Ovary (tissue), 9 donors: ENCODE data around the gene SLC22A2. TPM values are rescaled to one million over a fixed set of nuclear protein-coding genes. Genes with fewer than 3 reads are reported as not detected.

ENCODE experiments used
- DNase-seq, 5 donors: peaks; one replicate each; pipeline ENCODE4 v3.0.0-alpha.2; 2019 to 2020
- H3K27ac ChIP-seq, 2 donors: fragments of 200-600 bp; one replicate each; pipeline versions ENCODE4 v1.5.1 to v1.8.0; 2019 to 2022
- H3K27me3 ChIP-seq: fragments of 200-600 bp; one replicate; pipeline ENCODE4 v1.8.0; 2022
- H3K36me3 ChIP-seq: fragments of 200-600 bp; sonication (generic); one replicate; pipeline ENCODE4 v1.5.1; 2019
- H3K4me1 ChIP-seq: one replicate; pipeline ENCODE4 v1.8.1; 2013; ENCODE audit warnings: mild to moderate bottlenecking, moderate library complexity; ENCODE audit not compliant: insufficient read depth
- H3K4me3 ChIP-seq: fragments of 200-600 bp; sonication (generic); one replicate; pipeline ENCODE4 v1.5.1; 2017
- H3K9me3 ChIP-seq, 2 donors: fragments of 200-600 bp in 1 of 2; sonication (generic) in 1 of 2; one replicate each; pipeline versions ENCODE4 v1.5.1 to v1.8.1; 2013 to 2019; ENCODE audit warnings: mild to moderate bottlenecking in 1 of 2, moderate library complexity in 1 of 2
- EP300 ChIP-seq: sonication (generic); formaldehyde crosslinking; IDR thresholded peaks from one replicate; pipeline ENCODE4 v1.6.1; 2017; ENCODE audit warnings: antibody characterized with exemption
- POLR2A ChIP-seq: fragments of 450-650 bp; IDR thresholded peaks from one replicate; pipeline ENCODE4 v1.6.1; 2017; ENCODE audit warnings: antibody characterized with exemption, mild to moderate bottlenecking, moderate library complexity
- WGBS, 3 donors: extraction: QIAGEN DNeasy Blood & Tissue Kit in 1 of 3; methylation state at CpG; one replicate each; pipeline versions ENCODE4 v1.1.5 to v1.1.7; 2013 to 2017; 5-methylcytosine and 5-hydroxymethylcytosine counted together
- intact Hi-C, 4 donors: fragments of 100-400 bp; cut with DNase I; formaldehyde crosslinking; loops; one replicate each; pipeline versions ENCODE4 v1.11.0 to v1.15.1; 2022 to 2023
- polyA plus RNA-seq, 2 donors: library from polyadenylated mRNA; stranded (reverse); fragments of 200-250 nt in 1 of 2; fragments of 350-450 nt in 1 of 2; fragmentation: Illumina TruSeq in 1 of 2; extraction: RNeasy Lipid Tissue Mini Kit (QIAGEN cat#74804) in 1 of 2; gene quantifications; one replicate each; pipeline ENCODE4 v1.2.3, GENCODE V29; 2013 to 2014
- total RNA-seq, 7 donors: library from RNA; depleted of rRNA in 2 of 7; stranded (reverse); fragments of >200 nt in 2 of 7; fragmentation: NEBNext Ultra II Directional in 3 of 7; extraction: Animal tissue kit (Norgen Biotek cat#: 25700) in 3 of 7; gene quantifications; one replicate each; pipeline versions ENCODE4 v1.1.0 to v1.2.4, GENCODE V29; 2016 to 2023
- TF ChIP-seq, protein P1 (sequence below), 3 donors: fragments of 450-650 bp in 2 of 3; fragments of 200-600 bp in 1 of 3; IDR thresholded peaks; one replicate each; pipeline versions ENCODE4 v1.5.1 to v1.8.0; 2016 to 2022; ENCODE audit warnings: antibody characterized with exemption in 3 of 3, mild to moderate bottlenecking in 1 of 3
- donor health status: DM: no; HTN: no; CAD: no; lungs with moderate emphysema.
- donor health status: DM: no; HTN: no; CAD: no.
- donor health status: Bipolar disorder and iron deficiency.
- donor health status: DM: yes; HTN: yes; CAD: no.
- donor health status: DM: no; HTN: no; CAD: no.
- donor health status: DM: yes; HTN: yes; CAD: no.

Gene SLC22A2
- total and polyA plus RNA-seq, 9 donors: 0.10 to 0.20 (median 0.16) TPM; not detected in 6

DNA sequence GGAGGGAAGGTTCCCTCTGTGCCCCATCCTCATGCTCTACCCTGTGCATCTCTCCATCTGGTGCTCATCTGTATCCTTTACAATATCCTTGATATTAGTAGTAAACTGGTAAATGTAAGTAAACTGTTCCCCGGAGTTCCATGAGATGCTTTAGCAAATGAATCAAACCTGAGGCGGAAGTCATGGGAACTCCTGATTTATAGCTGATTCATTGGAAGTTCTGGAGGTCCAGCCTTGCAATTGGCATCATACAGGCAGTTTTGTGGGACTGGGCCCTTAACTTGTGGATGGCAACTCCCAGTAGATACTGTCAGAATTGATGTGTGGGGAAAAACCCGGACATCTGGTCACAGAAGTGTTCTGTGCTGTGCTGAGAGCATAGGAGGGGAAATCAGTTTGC lies 11.2 kb upstream of the SLC22A2 start:
- Histone ChIP-seq H3K27me3 (no peaks in the 10 kb centered on the region), H3K27ac (no peak overlapping the region), H3K36me3 (no peaks in the 10 kb centered on the region), H3K9me3 (no peaks in the 10 kb centered on the region), H3K4me1 (no peaks in the 10 kb centered on the region), H3K4me3 (no peak overlapping the region)
- 86 to 89% (median 87%) methylated on average over 3 of the region's 3 CpGs for WGBS, 3 donors
- no peak for DNase-seq
- no peak for TF ChIP-seq EP300
- TF ChIP-seq, protein P1, sequence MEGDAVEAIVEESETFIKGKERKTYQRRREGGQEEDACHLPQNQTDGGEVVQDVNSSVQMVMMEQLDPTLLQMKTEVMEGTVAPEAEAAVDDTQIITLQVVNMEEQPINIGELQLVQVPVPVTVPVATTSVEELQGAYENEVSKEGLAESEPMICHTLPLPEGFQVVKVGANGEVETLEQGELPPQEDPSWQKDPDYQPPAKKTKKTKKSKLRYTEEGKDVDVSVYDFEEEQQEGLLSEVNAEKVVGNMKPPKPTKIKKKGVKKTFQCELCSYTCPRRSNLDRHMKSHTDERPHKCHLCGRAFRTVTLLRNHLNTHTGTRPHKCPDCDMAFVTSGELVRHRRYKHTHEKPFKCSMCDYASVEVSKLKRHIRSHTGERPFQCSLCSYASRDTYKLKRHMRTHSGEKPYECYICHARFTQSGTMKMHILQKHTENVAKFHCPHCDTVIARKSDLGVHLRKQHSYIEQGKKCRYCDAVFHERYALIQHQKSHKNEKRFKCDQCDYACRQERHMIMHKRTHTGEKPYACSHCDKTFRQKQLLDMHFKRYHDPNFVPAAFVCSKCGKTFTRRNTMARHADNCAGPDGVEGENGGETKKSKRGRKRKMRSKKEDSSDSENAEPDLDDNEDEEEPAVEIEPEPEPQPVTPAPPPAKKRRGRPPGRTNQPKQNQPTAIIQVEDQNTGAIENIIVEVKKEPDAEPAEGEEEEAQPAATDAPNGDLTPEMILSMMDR (IDR thresholded peaks at IDR 0.05): no peak
- no peak for TF ChIP-seq POLR2A
- intact Hi-C loops: no loop called here

DNA sequence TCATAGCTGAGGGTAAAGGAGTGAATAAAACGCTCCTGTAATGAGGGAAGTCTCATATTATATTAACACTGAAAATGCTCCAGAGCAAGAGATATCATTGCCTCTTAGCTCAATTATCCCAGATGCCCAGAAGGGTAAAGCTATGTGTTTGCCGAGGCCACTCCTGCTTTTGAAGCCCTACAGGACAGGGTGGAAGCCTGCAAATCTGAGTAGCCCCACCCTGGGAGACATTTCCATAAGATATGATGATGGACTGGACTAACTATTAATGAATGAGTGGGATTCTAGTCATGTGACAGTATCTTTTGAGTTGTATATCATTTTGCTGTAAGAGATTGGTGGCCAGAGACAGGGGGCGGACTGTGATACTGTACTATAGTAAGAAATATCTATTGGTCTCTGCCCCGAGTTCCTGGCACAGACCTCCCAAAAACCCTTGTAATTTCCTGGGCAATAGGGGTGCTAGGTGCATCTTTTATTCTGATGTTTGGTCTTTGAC lies 10.5 kb upstream of the SLC22A2 start:
- no peaks in the 10 kb centered on the region for H3K36me3 ChIP-seq
- DNase-seq: no peak
- intact Hi-C loops: no loop called here
- H3K27me3 ChIP-seq: no peaks in the 10 kb centered on the region
- no peak overlapping the region for H3K27ac ChIP-seq
- no peaks in the 10 kb centered on the region for H3K4me1 ChIP-seq
- TF ChIP-seq POLR2A (no peak), EP300 (no peak)
- TF ChIP-seq, protein P1 (IDR thresholded peaks at IDR 0.05): no peak
- 74 to 78% (median 76%) methylated on average over 4 of the region's 4 CpGs for WGBS, 3 donors
- H3K4me3 ChIP-seq: no peak overlapping the region
- no peaks in the 10 kb centered on the region for H3K9me3 ChIP-seq

DNA sequence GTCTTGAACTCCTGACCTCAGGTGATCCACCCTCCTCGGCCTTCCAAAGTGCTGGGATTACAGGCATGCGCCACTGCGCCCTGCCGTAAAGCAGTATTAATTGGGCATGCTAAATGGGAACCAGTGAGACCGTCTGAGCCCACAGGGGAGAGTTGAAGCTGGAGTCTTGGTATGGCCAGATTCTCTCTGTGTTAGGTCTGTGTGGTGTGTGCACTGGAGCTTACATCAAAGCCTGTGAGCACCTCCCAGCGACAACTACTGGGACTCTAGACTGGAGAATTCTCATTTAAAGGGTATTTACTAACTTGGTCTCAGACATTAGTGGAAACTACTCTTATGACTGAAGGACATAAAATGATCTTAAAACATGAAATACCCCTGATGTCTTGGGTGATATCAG lies 8.5 kb upstream of the SLC22A2 start:
- H3K4me3 ChIP-seq: no peak overlapping the region
- 90 to 91% (median 91%) methylated on average over 6 of the region's 6 CpGs for WGBS, 3 donors
- H3K27me3 ChIP-seq: no peaks in the 10 kb centered on the region
- no peaks in the 10 kb centered on the region for H3K4me1 ChIP-seq
- H3K36me3 ChIP-seq: no peaks in the 10 kb centered on the region
- no peak for DNase-seq
- TF ChIP-seq POLR2A (no peak), EP300 (no peak)
- TF ChIP-seq, protein P1 (IDR thresholded peaks at IDR 0.05): no peak
- intact Hi-C loops: no loop called here
- no peaks in the 10 kb centered on the region for H3K9me3 ChIP-seq
- H3K27ac ChIP-seq: no peak overlapping the region

DNA sequence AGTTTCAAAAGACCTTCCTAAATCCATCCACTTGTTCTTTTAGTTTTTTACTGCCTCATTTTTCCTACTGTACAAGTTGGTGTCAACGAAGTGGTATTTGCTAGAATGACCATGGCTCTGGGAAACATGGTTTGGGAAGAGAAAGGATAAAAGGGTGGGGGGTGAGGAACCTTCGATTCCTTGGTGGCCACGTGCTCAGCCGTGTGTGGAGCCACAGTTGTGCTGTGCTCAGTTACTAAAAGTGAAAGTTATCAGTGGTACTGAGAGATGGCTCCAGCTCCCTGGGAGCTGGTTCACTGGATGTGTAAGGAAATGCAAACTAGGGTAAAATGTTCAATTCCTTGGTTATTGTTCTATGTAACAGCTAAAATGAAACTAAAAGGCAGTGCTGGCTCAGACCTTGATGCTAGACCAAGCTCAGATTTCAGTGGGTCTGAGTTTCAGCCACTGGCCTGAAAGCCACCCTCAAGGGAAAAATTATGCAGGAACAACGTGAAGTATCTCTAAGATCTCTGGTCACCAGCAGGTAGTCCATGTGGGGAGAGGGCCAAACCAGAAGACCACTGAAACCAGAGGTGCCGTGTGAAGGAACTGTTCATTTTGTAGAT lies 7.4 kb upstream of the SLC22A2 start:
- Histone ChIP-seq H3K27me3 (no peaks in the 10 kb centered on the region), H3K4me1 (no peaks in the 10 kb centered on the region), H3K36me3 (no peaks in the 10 kb centered on the region), H3K9me3 (no peaks in the 10 kb centered on the region), H3K4me3 (no peak overlapping the region), H3K27ac (no peak overlapping the region)
- TF ChIP-seq POLR2A (no peak), EP300 (no peak)
- intact Hi-C loops: no loop called here
- no peak for DNase-seq
- WGBS, 3 donors: 72 to 82% (median 74%) methylated on average over 6 of the region's 6 CpGs

DNA sequence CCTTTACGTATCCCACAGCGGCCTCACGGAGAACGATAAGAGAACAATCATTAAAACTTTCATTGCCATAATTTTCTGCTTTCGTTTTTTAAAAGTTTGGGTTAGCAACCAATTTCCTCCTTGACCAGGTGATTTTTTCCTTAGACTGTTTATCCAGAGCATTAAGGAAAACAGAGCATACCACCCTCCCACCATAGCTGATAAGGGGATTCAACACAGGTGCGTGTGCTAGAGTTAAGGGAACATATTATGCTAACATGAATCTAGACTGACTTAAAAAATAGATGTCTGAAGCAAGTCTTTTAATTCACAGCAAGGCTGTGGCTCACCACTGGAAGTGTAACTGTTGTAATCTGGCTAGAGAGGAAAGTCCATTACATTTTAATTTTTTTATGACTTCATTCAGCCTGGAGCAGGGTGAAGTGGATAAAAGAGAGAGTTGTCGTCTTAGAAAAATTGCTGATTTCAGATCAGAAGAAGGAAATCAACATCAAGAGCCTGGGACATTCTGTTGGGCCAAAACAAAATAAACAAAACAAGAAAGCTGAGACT lies 5.5 kb upstream of the SLC22A2 start:
- Histone ChIP-seq H3K4me1 (no peaks in the 10 kb centered on the region), H3K27me3 (no peaks in the 10 kb centered on the region), H3K4me3 (no peak overlapping the region), H3K36me3 (no peaks in the 10 kb centered on the region), H3K27ac (no peak overlapping the region), H3K9me3 (no peaks in the 10 kb centered on the region)
- WGBS, 3 donors: 64 to 80% (median 68%) methylated on average over 7 of the region's 7 CpGs
- intact Hi-C loops: no loop called here
- DNase-seq: no peak
- TF ChIP-seq, protein P1 (IDR thresholded peaks at IDR 0.05): no peak
- TF ChIP-seq EP300 (no peak), POLR2A (no peak)
